K562 (cell line): ENCODE results near the gene ZFAND5. TPM values are rescaled to one million over a fixed set of nuclear protein-coding genes. Genes with fewer than 3 reads are reported as not detected.

Experiments used
- ATAC-seq: fragments of 200-7000 bp; cut with Tn5 transposase; 3 replicates; pipeline ENCODE4 v1.9.1; 2020; ENCODE audit warnings: moderate library complexity
- BruUV-seq: library from RNA; stranded (reverse); fragments of 400-500 nt; replicated peaks from 2 replicates; lab custom pipeline; 2021; lab: Mats Ljungman, UMichigan
- CTCF ChIA-PET: fragments of 300-600 bp; formaldehyde crosslinking; extraction: SDS; loops from one replicate; lab custom pipeline; 2021; ENCODE audit warnings: low intra/inter-chr PET ratio; lab: Yijun Ruan, JAX
- POLR2A ChIA-PET: fragments of 300-600, 350-650 bp; sonication (Branson Sonifier 250); formaldehyde crosslinking; extraction: SDS; loops from one replicate; lab custom pipeline; 2021; ENCODE audit warnings: antibody characterized with exemption, inconsistent platforms; lab: Yijun Ruan, JAX
- DNase-seq, 4 experiments: peaks; one replicate each; pipeline versions ENCODE4 v3.0.0 to v3.0.0-alpha.2; 2011 to 2018; ENCODE audit warnings: low spot score in 3 of 4, mixed read lengths in 3 of 4; ENCODE audit errors: extremely low read depth in 1 of 4
- FAIRE-seq: peaks from 2 replicates; lab custom pipeline; 2011; peaks lifted over from hg19 to GRCh38; lab: Jason Lieb, UNC
- H2AFZ ChIP-seq: 2 replicates; pipeline ENCODE4 v1.6.0; 2011; ENCODE audit warnings: low read depth, low read length, control low read depth, inconsistent platforms
- H3K27ac ChIP-seq: fragments of 200-600 bp; 3 replicates; pipeline ENCODE4 v1.8.0; 2011; ENCODE audit warnings: low read depth, mild to moderate bottlenecking, control low read depth, inconsistent platforms, low read length, moderate library complexity, mixed read lengths; ENCODE audit errors: extremely low read depth
- H3K27me3 ChIP-seq, 2 experiments: fragments of 300-600 bp in 1 of 2; 2 replicates in 1 of 2; 3 replicates in 1 of 2; pipeline versions ENCODE4 v1.6.0 to v1.8.0; 2011; ENCODE audit warnings: inconsistent platforms in 2 of 2, low read length in 2 of 2, mild to moderate bottlenecking in 1 of 2, mixed read lengths in 1 of 2, moderate library complexity in 1 of 2; ENCODE audit not compliant: control insufficient read depth in 2 of 2, insufficient read depth in 2 of 2
- H3K36me3 ChIP-seq: fragments of 300-600 bp; 3 replicates; pipeline ENCODE4 v1.8.0; 2011; ENCODE audit warnings: mild to moderate bottlenecking, low read length, inconsistent platforms; ENCODE audit not compliant: control insufficient read depth, insufficient read depth
- H3K4me1 ChIP-seq, 2 experiments: fragments of 200-600 bp in 1 of 2; replicated peaks in 1 of 2; 2 replicates in 1 of 2; 3 replicates in 1 of 2; pipeline versions ENCODE4 v1.5.1 to v1.8.0; 2011; ENCODE audit warnings: inconsistent platforms in 2 of 2, low read length in 2 of 2, mild to moderate bottlenecking in 1 of 2, mixed read lengths in 1 of 2, moderate library complexity in 1 of 2; ENCODE audit not compliant: control insufficient read depth in 2 of 2, insufficient read depth in 2 of 2
- H3K4me2 ChIP-seq: 2 replicates; pipeline ENCODE4 v1.6.1; 2011; ENCODE audit warnings: low read length, control low read depth, inconsistent platforms, mixed read lengths; ENCODE audit not compliant: insufficient read depth
- H3K4me3 ChIP-seq: fragments of 200-600 bp; sonication (generic), shearing (Covaris generic); 2 replicates; pipeline ENCODE4 v1.5.1; 2016; ENCODE audit warnings: control low read depth, inconsistent platforms
- H3K79me2 ChIP-seq: fragments of 200-600 bp; 3 replicates; pipeline ENCODE4 v1.8.0; 2011; ENCODE audit warnings: low read length, inconsistent platforms; ENCODE audit not compliant: control insufficient read depth, insufficient read depth
- H3K9ac ChIP-seq, 2 experiments: 2 replicates each; pipeline versions ENCODE4 v1.6.0 to v1.6.1; 2011; ENCODE audit warnings: low read depth in 2 of 2, low read length in 2 of 2, control low read depth in 1 of 2, inconsistent platforms in 1 of 2, mild to moderate bottlenecking in 1 of 2, mixed read lengths in 1 of 2; ENCODE audit not compliant: insufficient read depth in 1 of 2
- H3K9me1 ChIP-seq: one replicate; pipeline ENCODE4 v1.6.0; 2011; ENCODE audit warnings: inconsistent platforms, mild to moderate bottlenecking, low read length, moderate library complexity; ENCODE audit not compliant: control insufficient read depth, insufficient read depth
- H3K9me3 ChIP-seq: replicated peaks from 2 replicates; pipeline ENCODE4 v1.5.1; 2011; ENCODE audit warnings: low read depth, low read length, inconsistent platforms; ENCODE audit not compliant: control insufficient read depth, insufficient read depth
- H4K20me1 ChIP-seq: replicated peaks from 2 replicates; pipeline ENCODE4 v1.6.1; 2011; ENCODE audit warnings: low read length, inconsistent platforms, mixed read lengths; ENCODE audit not compliant: control insufficient read depth, insufficient read depth
- E2F3 ChIP-seq: fragments of 250-450 bp; sonication (Bioruptor Pico); IDR thresholded peaks from 2 replicates; pipeline ENCODE4 v1.4.0; 2020; ENCODE audit warnings: mild to moderate bottlenecking
- PCBP1 ChIP-seq: fragments of 200-400 bp; formaldehyde crosslinking; IDR thresholded peaks from 2 replicates; pipeline ENCODE4 v1.6.1; 2018; ENCODE audit warnings: mild to moderate bottlenecking, low read depth, low read length; ENCODE audit not compliant: poor library complexity, severe bottlenecking
- PURB ChIP-seq: sonication (generic); formaldehyde crosslinking; IDR thresholded peaks from 2 replicates; pipeline ENCODE4 v1.9.0; 2021; ENCODE audit warnings: low read depth, mild to moderate bottlenecking, missing genetic modification reagents
- RBFOX2 ChIP-seq: fragments of 200-400 bp; formaldehyde crosslinking; IDR thresholded peaks from 2 replicates; pipeline ENCODE4 v1.6.1; 2017; ENCODE audit warnings: low read depth, mild to moderate bottlenecking, low read length, moderate library complexity
- SIN3A ChIP-seq, 2 experiments: fragments of 150-350 bp in 1 of 2; IDR thresholded peaks; 2 replicates each; pipeline ENCODE4 v1.6.1; 2011 to 2016; ENCODE audit warnings: borderline replicate concordance in 2 of 2, low read depth in 2 of 2, low read length in 2 of 2, mild to moderate bottlenecking in 2 of 2, moderate library complexity in 2 of 2; ENCODE audit not compliant: control insufficient read depth in 1 of 2
- ZBTB7A ChIP-seq: IDR thresholded peaks from 2 replicates; pipeline ENCODE4 v1.6.1; 2011; ENCODE audit warnings: low read depth, mild to moderate bottlenecking, low read length, moderate library complexity, borderline replicate concordance; ENCODE audit not compliant: control insufficient read depth
- ZNF766 ChIP-seq: fragments of 200-800 bp; sonication (Bioruptor generic); conservative IDR thresholded peaks from 2 replicates; pipeline ENCODE4 v1.6.1; 2016; ENCODE audit warnings: missing genetic modification characterization, missing compliant biosample characterization
- WGBS: fragments of 100-300 bp; shearing (Covaris generic); methylation state at CpG from one replicate; pipeline ENCODE4 v1.1.6; 2016; ENCODE audit warnings: low coverage, mixed read lengths; ENCODE audit not compliant: insufficient coverage; ENCODE audit errors: missing lambda C conversion rate; 5-methylcytosine and 5-hydroxymethylcytosine counted together
- in situ Hi-C: fragments of 300-500 bp; cut with MboI; formaldehyde crosslinking; loops from 4 replicates; pipeline ENCODE4 v1.15.0; 2018; ENCODE audit warnings: inconsistent platforms, mixed read lengths
- intact Hi-C: fragments of 100-400 bp; cut with micrococcal nuclease; formaldehyde crosslinking; loops from 2 replicates; pipeline ENCODE4 v1.14.2; 2022
- polyA plus RNA-seq, 8 experiments: library from polyadenylated mRNA; depleted of rRNA in 4 of 8; stranded (reverse) in 5 of 8; unstranded in 3 of 8; fragments of >200 nt; fragmentation: Nextera tagmentation in 2 of 8; fragmentation: Illumina TruSeq in 1 of 8; extraction: Ambion mirVana in 2 of 8; extraction: Trizol in 1 of 8; gene quantifications; 2 replicates each; pipeline versions ENCODE4 v1.2.1 to v1.2.3, GENCODE V29; 2011 to 2014; ENCODE audit warnings: inconsistent platforms in 1 of 8, missing spikeins in 1 of 8
- total RNA-seq, 7 experiments: library from RNA; depleted of rRNA in 6 of 7; stranded (reverse); fragments of >200 nt in 6 of 7; fragmentation: Illumina TruSeq in 2 of 7; extraction: Trizol in 2 of 7; gene quantifications; 2 replicates each; pipeline versions ENCODE4 v1.2.1 to v1.2.3, GENCODE V29; 2011 to 2021; ENCODE audit warnings: low replicate concordance in 1 of 7
- TF ChIP-seq, protein P1 (sequence below): IDR thresholded peaks from 2 replicates; pipeline ENCODE4 v1.6.1; 2012; ENCODE audit warnings: low read depth, low read length, improper control_type of control experiment, borderline replicate concordance
- TF ChIP-seq, protein P2 (sequence below): fragments of 450-650 bp; IDR thresholded peaks from 2 replicates; pipeline ENCODE4 v1.6.1; 2016; ENCODE audit warnings: low read depth
- TF ChIP-seq, protein P3 (sequence below): sonication (generic); formaldehyde crosslinking; IDR thresholded peaks from 2 replicates; pipeline ENCODE4 v1.5.0; 2020; ENCODE audit warnings: missing genetic modification reagents

ZFAND5 gene
- total and polyA plus RNA-seq, 9 of the 15 experiments (the other 6 are each of a cell fraction or from before 2014, with no cell fraction given): 12.7 to 64.2 (median 34.5) TPM

DNA sequence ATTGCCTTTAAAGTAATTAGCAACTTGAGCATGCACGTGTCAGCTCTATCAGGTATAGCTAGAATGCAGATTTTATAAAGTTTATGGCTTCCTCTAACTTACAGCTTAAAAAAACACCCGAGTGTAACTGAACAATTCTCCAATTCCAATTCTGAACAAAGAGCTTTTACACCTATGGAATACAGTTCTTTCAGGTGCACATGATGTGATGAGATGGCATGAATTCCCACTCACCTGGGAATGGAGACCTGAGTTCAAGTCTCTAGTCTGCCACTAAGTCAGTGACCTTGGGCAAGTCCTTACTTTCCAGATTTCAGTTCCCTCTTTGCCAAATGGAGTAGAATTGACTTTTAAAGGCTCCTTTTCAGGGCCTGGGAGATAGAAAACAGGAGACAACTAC, 1.8 kb downstream of the ZFAND5 start:
- CTCF ChIA-PET: no interaction called here
- H3K4me1 ChIP-seq: peaks cover 3 to 6% of the 10 kb centered on the region in 2 experiments; a peak in 4 of 5 replicates
- BruUV-seq: no TSS peak
- peak overlapping the region; percentile 81 for H3K4me3 ChIP-seq
- intact Hi-C loops: loop anchor here (5.0 to 10.0 kb wide), 2 partner anchors 132 to 229 kb away; no protein-coding TSS in a partner anchor
- peaks cover 53% of the 10 kb centered on the region for H3K36me3 ChIP-seq
- peaks cover 8% of the 10 kb centered on the region for H3K9me1 ChIP-seq
- no peak for ATAC-seq
- H2AFZ ChIP-seq: no peak overlapping the region
- in situ Hi-C loops: no loop called here
- peak overlapping the region; percentile 86 to 89 for H3K9ac ChIP-seq
- DNase-seq: no peak
- no peak for FAIRE-seq
- H3K4me2 ChIP-seq: peak overlapping the region; percentile 87
- no peaks in the 10 kb centered on the region; the same call in 1 of the 2 replicates for H4K20me1 ChIP-seq
- WGBS: 3% methylated on average over 2 of the region's 2 CpGs
- H3K79me2 ChIP-seq: peaks cover 68% of the 10 kb centered on the region
- no peaks in the 10 kb centered on the region for H3K27me3 ChIP-seq
- peak overlapping the region; percentile 92 for H3K27ac ChIP-seq
- POLR2A ChIA-PET: interaction anchor here (0.9 to 1.6 kb wide), 5 partner anchors 9 to 235 kb away, joined by 3 to 8 read pairs (median 4); no protein-coding TSS in a partner anchor
- H3K9me3 ChIP-seq: no peaks in the 10 kb centered on the region
- TF ChIP-seq RBFOX2 (peak; percentile 30; the same call in 1 of the 2 replicates), SIN3A (IDR thresholded peaks at IDR 0.05; ENCODE audit: borderline replicate concordance in 2 of 2, control insufficient read depth in 1 of 2, low read depth in 2 of 2, low read length in 2 of 2) (peak in 1 of 2 experiments; percentile 16; a peak in 1 of 4 replicates), PURB (CRISPR knock-in tag) (no peak), PCBP1 (no peak), ZNF766 (CRISPR knock-in tag) (no peak), ZBTB7A (no peak), E2F3 (CRISPR knock-in tag) (no peak)
- TF ChIP-seq, protein P1, sequence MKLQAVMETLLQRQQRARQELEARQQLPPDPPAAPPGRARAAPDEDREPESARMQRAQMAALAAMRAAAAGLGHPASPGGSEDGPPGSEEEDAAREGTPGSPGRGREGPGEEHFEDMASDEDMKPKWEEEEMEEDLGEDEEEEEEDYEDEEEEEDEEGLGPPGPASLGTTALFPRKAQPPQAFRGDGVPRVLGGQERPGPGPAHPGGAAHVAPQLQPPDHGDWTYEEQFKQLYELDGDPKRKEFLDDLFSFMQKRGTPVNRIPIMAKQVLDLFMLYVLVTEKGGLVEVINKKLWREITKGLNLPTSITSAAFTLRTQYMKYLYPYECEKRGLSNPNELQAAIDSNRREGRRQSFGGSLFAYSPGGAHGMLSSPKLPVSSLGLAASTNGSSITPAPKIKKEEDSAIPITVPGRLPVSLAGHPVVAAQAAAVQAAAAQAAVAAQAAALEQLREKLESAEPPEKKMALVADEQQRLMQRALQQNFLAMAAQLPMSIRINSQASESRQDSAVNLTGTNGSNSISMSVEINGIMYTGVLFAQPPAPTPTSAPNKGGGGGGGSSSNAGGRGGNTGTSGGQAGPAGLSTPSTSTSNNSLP: no peak
- TF ChIP-seq, protein P2, sequence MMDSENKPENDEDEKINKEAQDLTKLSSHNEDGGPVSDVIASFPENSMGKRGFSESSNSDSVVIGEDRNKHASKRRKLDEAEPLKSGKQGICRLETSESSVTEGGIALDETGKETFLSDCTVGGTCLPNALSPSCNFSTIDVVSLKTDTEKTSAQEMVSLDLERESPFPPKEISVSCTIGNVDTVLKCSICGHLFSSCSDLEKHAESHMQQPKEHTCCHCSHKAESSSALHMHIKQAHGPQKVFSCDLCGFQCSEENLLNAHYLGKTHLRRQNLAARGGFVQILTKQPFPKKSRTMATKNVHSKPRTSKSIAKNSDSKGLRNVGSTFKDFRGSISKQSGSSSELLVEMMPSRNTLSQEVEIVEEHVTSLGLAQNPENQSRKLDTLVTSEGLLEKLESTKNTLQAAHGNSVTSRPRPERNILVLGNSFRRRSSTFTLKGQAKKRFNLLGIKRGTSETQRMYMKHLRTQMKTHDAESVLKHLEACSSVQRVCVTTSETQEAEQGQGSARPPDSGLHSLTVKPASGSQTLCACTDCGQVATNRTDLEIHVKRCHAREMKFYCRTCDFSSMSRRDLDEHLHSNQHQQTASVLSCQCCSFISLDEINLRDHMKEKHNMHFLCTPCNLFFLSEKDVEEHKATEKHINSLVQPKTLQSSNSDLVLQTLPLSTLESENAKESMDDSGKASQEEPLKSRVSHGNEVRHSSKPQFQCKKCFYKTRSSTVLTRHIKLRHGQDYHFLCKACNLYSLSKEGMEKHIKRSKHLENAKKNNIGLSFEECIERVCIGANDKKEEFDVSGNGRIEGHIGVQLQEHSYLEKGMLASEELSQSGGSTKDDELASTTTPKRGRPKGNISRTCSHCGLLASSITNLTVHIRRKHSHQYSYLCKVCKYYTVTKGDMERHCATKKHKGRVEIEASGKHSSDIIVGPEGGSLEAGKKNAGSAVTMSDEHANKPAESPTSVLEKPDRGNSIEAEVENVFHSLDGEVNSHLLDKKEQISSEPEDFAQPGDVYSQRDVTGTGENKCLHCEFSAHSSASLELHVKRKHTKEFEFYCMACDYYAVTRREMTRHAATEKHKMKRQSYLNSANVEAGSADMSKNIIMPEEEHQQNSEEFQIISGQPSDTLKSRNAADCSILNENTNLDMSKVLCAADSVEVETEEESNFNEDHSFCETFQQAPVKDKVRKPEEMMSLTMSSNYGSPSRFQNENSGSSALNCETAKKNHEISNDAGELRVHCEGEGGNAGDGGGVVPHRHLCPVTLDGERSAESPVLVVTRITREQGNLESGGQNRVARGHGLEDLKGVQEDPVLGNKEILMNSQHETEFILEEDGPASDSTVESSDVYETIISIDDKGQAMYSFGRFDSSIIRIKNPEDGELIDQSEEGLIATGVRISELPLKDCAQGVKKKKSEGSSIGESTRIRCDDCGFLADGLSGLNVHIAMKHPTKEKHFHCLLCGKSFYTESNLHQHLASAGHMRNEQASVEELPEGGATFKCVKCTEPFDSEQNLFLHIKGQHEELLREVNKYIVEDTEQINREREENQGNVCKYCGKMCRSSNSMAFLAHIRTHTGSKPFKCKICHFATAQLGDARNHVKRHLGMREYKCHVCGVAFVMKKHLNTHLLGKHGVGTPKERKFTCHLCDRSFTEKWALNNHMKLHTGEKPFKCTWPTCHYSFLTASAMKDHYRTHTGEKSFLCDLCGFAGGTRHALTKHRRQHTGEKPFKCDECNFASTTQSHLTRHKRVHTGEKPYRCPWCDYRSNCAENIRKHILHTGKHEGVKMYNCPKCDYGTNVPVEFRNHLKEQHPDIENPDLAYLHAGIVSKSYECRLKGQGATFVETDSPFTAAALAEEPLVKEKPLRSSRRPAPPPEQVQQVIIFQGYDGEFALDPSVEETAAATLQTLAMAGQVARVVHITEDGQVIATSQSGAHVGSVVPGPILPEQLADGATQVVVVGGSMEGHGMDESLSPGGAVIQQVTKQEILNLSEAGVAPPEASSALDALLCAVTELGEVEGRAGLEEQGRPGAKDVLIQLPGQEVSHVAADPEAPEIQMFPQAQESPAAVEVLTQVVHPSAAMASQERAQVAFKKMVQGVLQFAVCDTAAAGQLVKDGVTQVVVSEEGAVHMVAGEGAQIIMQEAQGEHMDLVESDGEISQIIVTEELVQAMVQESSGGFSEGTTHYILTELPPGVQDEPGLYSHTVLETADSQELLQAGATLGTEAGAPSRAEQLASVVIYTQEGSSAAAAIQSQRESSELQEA: no peak
- TF ChIP-seq, protein P3, sequence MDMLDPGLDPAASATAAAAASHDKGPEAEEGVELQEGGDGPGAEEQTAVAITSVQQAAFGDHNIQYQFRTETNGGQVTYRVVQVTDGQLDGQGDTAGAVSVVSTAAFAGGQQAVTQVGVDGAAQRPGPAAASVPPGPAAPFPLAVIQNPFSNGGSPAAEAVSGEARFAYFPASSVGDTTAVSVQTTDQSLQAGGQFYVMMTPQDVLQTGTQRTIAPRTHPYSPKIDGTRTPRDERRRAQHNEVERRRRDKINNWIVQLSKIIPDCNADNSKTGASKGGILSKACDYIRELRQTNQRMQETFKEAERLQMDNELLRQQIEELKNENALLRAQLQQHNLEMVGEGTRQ (CRISPR knock-in tag): no peak
